ENCODE measurements around the gene CLIP4. TPM values are rescaled to one million over a fixed set of nuclear protein-coding genes. Genes with fewer than 3 reads are reported as not detected.
A peak's percentile ranks its signal among the peaks of the same experiment; 100 is the strongest.

The CLIP4 gene
- polyA plus RNA-seq, 1 donor, result 24.5 TPM

DNA sequence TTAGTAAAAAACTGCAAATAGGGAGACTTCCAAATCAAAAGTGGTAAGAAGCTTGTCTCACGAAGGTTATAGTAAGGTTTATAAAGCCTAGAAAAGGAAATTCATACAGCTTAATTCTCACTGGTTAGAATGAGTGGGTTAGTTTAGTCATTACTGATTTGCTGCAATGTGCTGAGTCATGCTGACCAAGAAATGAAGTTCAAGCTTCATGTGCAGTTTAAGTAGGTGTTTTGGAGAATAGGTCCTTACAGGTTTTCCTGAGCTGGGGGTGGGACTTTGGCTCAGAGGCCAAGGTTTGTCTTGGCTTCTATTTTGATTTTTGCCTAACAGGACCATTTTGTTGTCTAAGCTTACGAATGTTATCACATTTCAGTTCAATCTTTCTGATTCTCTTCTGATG is 15.1 kb downstream of the CLIP4 start:
- no peak for DNase-seq

DNA sequence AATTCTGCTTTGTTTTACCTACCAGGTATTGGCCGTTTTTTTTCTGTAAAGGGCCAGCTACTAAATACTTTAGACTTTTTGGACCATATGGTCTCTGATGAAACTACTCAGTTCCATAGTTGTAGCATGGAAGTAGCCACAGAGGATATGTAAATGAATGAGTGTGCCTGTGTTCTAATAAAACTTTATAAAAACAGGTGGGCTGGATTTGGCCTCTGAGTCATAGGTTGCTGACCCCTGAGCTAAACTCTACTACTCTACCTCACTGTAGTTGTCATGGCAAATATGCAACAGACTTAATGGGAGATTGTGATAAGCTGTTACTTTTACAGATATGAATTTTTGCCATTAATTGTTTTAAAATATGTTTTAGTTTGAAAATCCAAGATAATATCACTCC is 19.7 kb downstream of the CLIP4 start:
- no peak for DNase-seq

DNA sequence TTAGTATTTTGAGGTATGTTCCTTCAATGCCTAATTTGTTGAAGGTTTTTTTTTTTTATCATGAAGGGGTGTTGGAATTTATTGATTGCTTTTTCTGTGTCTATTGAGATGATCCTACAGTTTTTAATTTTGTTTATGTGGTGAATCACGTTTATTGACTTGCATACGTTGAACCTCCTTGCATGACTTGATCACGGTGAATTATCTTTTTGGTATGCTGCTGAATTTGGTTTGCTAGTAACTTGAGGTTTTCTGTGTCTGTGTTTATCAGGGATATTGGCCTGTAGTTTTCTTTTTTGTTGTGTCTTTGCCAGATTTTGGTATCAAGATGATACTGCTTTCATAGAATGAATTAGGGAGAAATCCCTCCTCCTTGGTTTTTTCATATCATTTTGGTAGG is 23.9 kb downstream of the CLIP4 start:
- no peak for DNase-seq

GRCh38 chr2:29139731-29140130 is 24.5 kb downstream of the CLIP4 start:
- no peak for DNase-seq

DNA sequence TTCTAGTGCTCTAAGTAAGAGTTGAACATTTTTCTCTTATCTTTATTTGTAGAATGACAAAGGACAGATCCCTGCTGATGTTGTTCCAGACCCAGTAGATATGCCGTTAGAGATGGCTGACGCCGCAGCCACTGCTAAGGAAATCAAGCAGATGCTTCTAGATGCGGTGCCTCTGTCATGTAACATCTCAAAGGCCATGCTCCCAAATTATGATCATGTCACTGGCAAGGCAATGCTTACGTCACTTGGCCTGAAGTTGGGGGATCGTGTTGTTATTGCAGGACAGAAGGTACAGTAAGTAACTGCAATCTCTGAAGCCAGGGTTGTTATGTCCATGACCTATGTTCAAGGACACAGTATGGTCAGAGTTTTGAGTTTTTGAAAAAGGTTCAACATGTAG is 28.4 kb downstream of the CLIP4 start:
- DNase-seq, result no peak

- DNase-seq, result no peak
Measured at GRCh38 chr2:29146197-29146596, 31.0 kb downstream of the CLIP4 start.

DNA sequence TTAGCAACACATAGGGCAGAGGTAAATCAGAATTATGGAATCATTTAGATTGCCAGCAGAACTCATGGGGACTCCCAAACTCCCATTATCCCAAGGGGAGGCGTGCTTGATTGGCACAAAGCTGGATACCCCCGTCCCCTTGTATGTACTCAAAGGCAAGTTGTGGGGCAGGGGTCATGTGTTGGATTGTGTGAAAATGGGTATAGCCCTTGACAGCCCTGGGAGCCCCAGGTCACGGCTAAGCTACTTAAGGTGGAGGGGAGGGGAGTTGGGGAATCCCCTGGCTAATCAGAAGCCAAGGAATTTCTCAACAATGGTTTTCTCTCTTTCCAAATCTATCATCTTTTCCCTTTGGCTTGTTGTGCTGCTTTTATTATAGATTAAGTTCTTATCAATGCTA is 32.7 kb downstream of the CLIP4 start:
- DNase-seq, result no peak

DNA sequence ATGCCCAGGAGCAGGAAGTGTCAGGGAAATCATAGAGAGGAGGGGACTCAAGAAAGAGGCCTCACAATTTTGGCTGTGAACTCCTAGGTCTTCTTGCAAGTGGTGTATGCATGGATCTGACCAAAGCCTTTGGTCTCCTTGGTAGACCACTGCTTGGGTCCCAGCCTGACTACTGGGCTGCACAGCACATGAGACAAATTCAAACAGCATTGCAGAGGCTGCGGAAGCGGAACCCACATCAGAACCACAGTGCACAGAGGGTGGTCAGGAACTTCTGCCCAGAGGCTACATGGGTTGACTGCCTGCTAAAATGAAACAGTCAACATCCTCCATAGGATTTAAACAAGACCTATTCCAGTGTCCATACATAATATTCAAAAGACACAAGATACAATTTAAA is 39.4 kb downstream of the CLIP4 start:
- no peak for DNase-seq

DNA sequence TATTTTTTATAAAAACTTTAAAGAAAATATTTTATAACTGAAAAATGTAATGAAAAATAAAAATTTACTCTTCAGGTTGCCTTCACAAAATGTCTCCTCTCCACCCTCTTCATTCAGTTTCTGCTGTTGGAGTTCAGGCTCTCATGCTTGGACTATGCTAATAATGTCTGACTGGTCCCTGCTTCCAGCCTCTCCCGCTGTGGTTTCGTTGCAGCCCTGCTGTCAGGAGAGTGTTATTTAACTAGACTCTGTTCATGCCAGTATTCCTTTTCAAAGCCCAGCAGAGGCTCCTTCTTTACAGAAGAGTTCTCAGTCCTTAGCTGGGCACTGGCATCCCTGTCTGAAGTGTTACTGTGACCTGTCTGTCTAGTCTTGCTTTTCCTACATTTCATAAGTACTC is 40.4 kb downstream of the CLIP4 start:
- DNase-seq, result no peak

DNA sequence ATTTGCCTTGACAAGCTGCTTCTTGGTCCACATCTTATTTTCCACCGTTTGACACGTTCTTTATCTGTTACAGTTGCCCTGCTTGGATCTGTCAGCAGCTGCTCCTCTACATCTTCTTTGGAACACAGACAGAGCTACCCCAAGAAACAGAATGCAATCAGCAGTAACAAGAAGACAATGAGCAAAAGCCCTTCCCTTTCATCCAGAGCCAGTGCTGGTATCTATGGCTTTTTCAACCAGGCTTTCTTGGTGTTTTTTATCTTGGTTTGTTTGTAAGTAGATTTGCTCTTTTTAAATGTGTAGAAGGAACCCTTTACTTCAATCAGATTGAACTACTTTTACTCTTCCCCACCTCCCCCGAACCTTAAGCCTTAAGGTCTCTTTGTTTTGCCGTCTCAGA is 41.9 kb downstream of the CLIP4 start:
- no peak for DNase-seq

GRCh38 chr2:29159125-29159524 is 43.9 kb downstream of the CLIP4 start:
- no peak for DNase-seq

DNA sequence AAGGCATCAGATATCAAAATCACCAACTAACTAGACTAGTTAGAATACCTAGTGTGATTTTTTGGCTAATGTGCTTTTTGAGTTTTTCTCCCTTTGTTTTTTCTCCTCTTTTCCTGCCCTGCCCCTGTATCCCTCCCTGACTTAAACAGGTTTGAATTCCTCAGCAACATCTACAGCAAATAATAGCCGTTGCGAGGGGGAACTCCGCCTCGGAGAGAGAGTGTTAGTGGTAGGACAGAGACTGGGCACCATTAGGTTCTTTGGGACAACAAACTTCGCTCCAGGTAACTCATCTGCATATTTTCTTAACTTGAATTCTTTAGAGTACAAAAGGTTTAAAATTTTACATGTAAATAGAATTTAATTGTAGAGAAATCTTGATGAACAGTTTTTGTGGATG is 45.0 kb downstream of the CLIP4 start:
- DNase-seq, result no peak

DNA sequence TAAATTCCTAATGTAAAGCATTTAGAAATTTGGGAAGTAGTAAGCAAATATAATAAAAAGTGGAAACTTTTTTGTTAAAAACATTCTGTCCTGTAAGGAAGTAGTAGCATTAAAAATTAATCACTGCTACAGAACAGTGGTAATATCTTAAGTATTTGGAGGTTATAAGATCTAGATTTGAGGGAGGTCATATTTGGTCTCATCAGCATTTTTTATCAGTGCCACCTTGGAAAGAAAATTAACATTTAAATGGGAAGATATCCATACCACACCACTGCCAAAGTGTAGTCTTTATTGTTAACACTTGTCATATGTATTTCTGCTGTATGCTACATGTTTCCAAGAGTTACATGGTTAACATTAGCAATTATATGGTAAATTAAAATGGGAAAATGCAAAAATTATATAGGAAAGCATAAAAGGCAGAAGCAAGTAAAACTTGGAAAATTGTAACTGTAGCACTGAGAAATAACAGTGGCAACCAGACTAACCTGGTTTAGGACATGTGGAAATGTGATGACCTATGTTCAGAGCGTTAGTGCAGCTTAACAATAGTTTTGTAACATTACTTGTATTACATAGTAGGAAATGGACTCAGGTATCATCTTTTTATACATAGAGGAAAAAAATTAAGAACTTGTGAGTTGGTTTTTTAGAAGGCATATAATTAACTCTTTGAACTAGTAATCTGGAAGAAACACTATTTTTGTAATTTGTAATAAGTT is 47.2 kb downstream of the CLIP4 start:
- DNase-seq, result no peak

GRCh38 chr2:29164091-29164846 is 49.1 kb downstream of the CLIP4 start:
- no peak for DNase-seq

GRCh38 chr2:29165362-29166241 is 50.4 kb downstream of the CLIP4 start:
- DNase-seq, result peak; percentile 41

- no peak for DNase-seq
Measured at GRCh38 chr2:29166242-29167039, 51.2 kb downstream of the CLIP4 start.

GRCh38 chr2:29174937-29175336 is 59.7 kb downstream of the CLIP4 start:
- no peak for DNase-seq

GRCh38 chr2:29175338-29175737 is 60.1 kb downstream of the CLIP4 start:
- no peak for DNase-seq

DNA sequence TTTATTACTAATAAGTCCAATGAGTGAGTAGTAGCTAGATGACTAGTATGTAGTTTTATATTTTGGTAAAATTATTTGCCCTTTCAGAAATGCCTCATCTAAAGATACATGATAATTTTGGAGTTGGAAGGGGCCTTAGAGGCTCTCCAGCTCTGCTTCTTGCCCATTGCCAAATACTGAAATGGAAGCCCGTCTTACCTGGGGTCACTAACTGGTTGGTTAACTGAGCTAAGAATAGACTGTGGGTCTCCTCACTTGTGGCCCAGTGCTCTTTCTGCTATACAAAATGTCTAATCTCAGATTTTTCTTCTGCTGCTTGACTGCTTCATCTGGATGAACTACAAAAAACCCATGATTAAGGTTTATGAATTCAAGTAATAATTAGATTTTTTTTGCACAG is 67.1 kb downstream of the CLIP4 start:
- DNase-seq, result no peak

- DNase-seq, result no peak
Measured at GRCh38 chr2:29182920-29183319, 67.7 kb downstream of the CLIP4 start.

GRCh38 chr2:29184531-29184930 is 69.3 kb downstream of the CLIP4 start:
- DNase-seq, result no peak

DNA sequence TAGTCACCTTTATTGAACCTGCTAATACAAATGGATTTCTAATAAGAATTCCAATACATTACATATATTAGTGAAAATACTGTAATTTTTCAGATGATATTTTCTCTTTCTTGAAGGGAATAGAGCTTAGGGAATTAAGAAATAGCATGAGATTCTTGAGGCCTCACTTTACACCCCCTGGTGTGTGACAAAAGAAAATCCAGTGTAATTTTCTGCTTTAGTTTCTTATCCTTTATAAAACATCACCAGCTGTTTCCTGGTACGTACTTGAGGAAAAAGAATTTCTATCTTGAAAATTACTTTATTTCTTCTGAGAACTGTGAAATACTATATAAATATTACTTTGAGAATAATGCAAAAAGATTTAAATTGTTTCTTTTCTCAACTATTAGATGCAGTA is 71.6 kb downstream of the CLIP4 start:
- no peak for DNase-seq
